Endothelial cell of umbilical vein (primary cell): Measurements from ENCODE around the gene RTKN.

Source experiments
- CTCF ChIP-seq, 2 donors: IDR thresholded peaks; 1 replicate in 1 of 2; 2 replicates in 1 of 2; pipeline ENCODE4 v1.5.1; 2011; ENCODE audit warnings: low read length in 2 of 2, mild to moderate bottlenecking in 2 of 2, moderate library complexity in 2 of 2, control low read depth in 1 of 2, inconsistent platforms in 1 of 2, low read depth in 1 of 2; ENCODE audit not compliant: insufficient read depth in 1 of 2; ENCODE audit errors: extremely low read depth in 1 of 2
- EZH2 ChIP-seq: IDR thresholded peaks from 2 replicates; pipeline ENCODE4 v1.6.1; 2012; ENCODE audit warnings: borderline replicate concordance, low read depth, mild to moderate bottlenecking, moderate library complexity, low read length, inconsistent platforms; ENCODE audit not compliant: severe bottlenecking
- FOS ChIP-seq: IDR thresholded peaks from 2 replicates; pipeline ENCODE4 v1.6.1; 2011; ENCODE audit warnings: mild to moderate bottlenecking, low read length, moderate library complexity, borderline replicate concordance; ENCODE audit not compliant: insufficient read depth
- GATA2 ChIP-seq: IDR thresholded peaks from 2 replicates; pipeline ENCODE4 v1.7.0; 2011; ENCODE audit warnings: low read depth, mild to moderate bottlenecking, moderate library complexity, mixed read lengths, low read length; ENCODE audit not compliant: insufficient read length, insufficient read depth
- JUN ChIP-seq: IDR thresholded peaks from 2 replicates; pipeline ENCODE4 v1.6.1; 2011; ENCODE audit warnings: borderline replicate concordance, low read depth; ENCODE audit not compliant: insufficient read length, insufficient read depth
- MAX ChIP-seq: IDR thresholded peaks from 2 replicates; pipeline ENCODE4 v1.6.1; 2011; ENCODE audit not compliant: insufficient read depth, insufficient read length
- MYC ChIP-seq: IDR thresholded peaks from one replicate; pipeline ENCODE4 v1.6.1; 2011; ENCODE audit warnings: mild to moderate bottlenecking, low read depth, low read length
- POLR2A ChIP-seq: IDR thresholded peaks from 2 replicates; pipeline ENCODE4 v1.6.1; 2012; ENCODE audit warnings: low read depth, mild to moderate bottlenecking, control low read depth, low read length

- TF ChIP-seq CTCF (IDR thresholded peaks at IDR 0.05; ENCODE audit: extremely low read depth in 1 of 2, insufficient read depth in 1 of 2, low read depth in 1 of 2, low read length in 2 of 2) (no peak), POLR2A (no peak), EZH2 (no peak), MAX (no peak), MYC (no peak), GATA2 (no peak), JUN (no peak), FOS (no peak)
Observed at GRCh38 chr2:74448771-74449170, 7.0 kb upstream of the RTKN start.
